Measurements from ENCODE around the gene MEP1A. TPM values are rescaled to one million over a fixed set of nuclear protein-coding genes. Genes with fewer than 3 reads are reported as not detected.

MEP1A gene
- total RNA-seq, 4 donors from 2014 or later, result not detected

GRCh38 chr6:46888578-46888977 lies 95.4 kb downstream of the MEP1A start:
- TF ChIP-seq POLR2A (IDR thresholded peaks at IDR 0.05) (no peak), EP300 (IDR thresholded peaks at IDR 0.05) (no peak), POLR2AphosphoS5 (IDR thresholded peaks at IDR 0.05) (no peak), CTCF (IDR thresholded peaks at IDR 0.05) (no peak)
- Histone ChIP-seq H3K9me3 (no peaks in the 10 kb centered on the region), H3K27me3 (no peaks in the 10 kb centered on the region), H3K27ac (no peak overlapping the region), H3K4me3 (no peak overlapping the region), H3K36me3 (no peaks in the 10 kb centered on the region), H3K4me1 (no peaks in the 10 kb centered on the region)
- ATAC-seq, result no peak
- 78% methylated on average over 4 of the region's 4 CpGs; no CpG with 5 or more reads in 1 of the 2 donors for WGBS, 2 donors (ENCODE audit: low coverage in 1 of 2)

Other genes starting within 250 kb of the MEP1A start
- gene CYP39A1, start 140.6 kb upstream of the MEP1A start, total RNA-seq, result 10 to 100 TPM in 3 of 4 donors, 1 to 10 TPM in 1; 7.6 to 55.9 (median 23.2) TPM
- gene SLC25A27, start 140.4 kb upstream of the MEP1A start, total RNA-seq, result 10 to 100 TPM in 3 of 4 donors, 1 to 10 TPM in 1; 7.8 to 82.2 (median 47.3) TPM
- 1 to 10 TPM in 2 of 4 donors, under 1 TPM in 2; 0.15 to 5.1 (median 2.0) TPM for gene TDRD6, start 105.5 kb upstream of the MEP1A start, total RNA-seq
- not detected for gene PLA2G7, start 58.0 kb upstream of the MEP1A start, total RNA-seq
- under 1 TPM in 1 of 4 donors, not detected in 3; 0.15 TPM for gene ANKRD66, start 46.5 kb upstream of the MEP1A start, total RNA-seq
- gene ADGRF5, start 128.5 kb downstream of the MEP1A start, total RNA-seq, result 10 to 100 TPM; 11.7 to 37.6 (median 26.0) TPM
- 1 to 10 TPM in 1 of 4 donors, not detected in 3; 1.8 TPM for gene ADGRF1, start 248.9 kb downstream of the MEP1A start, total RNA-seq

Measured in gastroesophageal sphincter (tissue), 4 donors.